ENCODE data around the gene CTSH.
"Not testable (repeated sequence)": the region's sequence is repeated elsewhere in the genome, so short reads cannot be mapped to it uniquely, and the experiment has no call there.

Gene CTSH

DNA sequence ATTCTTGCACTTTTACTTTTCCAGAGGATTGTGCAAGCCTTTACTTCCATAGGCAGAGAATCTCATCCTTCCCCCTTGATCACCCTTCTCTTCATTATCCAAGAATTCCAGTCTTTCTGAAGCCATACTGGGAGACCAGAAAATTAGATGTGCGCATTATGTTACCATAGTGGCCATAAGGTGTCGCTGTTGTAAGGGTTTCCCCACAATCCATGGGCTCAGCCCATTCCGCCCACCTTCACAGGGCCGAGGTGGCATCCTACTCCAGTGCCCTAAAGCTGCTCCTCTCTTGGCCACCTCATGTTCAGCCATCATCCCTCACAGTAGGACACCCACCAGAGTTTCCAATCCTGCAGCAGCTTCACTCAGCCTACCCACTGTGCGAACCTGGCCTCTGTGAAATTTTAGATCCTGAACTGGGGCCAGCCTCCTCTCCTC, 35.0 kb downstream of the CTSH start:
- TF ChIP-seq, protein P1, sequence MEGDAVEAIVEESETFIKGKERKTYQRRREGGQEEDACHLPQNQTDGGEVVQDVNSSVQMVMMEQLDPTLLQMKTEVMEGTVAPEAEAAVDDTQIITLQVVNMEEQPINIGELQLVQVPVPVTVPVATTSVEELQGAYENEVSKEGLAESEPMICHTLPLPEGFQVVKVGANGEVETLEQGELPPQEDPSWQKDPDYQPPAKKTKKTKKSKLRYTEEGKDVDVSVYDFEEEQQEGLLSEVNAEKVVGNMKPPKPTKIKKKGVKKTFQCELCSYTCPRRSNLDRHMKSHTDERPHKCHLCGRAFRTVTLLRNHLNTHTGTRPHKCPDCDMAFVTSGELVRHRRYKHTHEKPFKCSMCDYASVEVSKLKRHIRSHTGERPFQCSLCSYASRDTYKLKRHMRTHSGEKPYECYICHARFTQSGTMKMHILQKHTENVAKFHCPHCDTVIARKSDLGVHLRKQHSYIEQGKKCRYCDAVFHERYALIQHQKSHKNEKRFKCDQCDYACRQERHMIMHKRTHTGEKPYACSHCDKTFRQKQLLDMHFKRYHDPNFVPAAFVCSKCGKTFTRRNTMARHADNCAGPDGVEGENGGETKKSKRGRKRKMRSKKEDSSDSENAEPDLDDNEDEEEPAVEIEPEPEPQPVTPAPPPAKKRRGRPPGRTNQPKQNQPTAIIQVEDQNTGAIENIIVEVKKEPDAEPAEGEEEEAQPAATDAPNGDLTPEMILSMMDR (IDR thresholded peaks at IDR 0.05; ENCODE audit: low read depth, low read length), result peak; percentile 58
- no peak for TF ChIP-seq MYC (IDR thresholded peaks at IDR 0.05; ENCODE audit: low read depth, low read length)
- TF ChIP-seq POLR2A (IDR thresholded peaks at IDR 0.05; ENCODE audit: extremely low read depth, insufficient read length), result no peak
- TF ChIP-seq, protein P2, sequence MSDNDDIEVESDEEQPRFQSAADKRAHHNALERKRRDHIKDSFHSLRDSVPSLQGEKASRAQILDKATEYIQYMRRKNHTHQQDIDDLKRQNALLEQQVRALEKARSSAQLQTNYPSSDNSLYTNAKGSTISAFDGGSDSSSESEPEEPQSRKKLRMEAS (IDR thresholded peaks at IDR 0.05; ENCODE audit: low read depth, low read length), result no peak
- H3K4me3 ChIP-seq (ENCODE audit: low read depth, low read length), result no peak overlapping the region
- DNase-seq (ENCODE audit: low read depth), result peak; percentile 67

DNA sequence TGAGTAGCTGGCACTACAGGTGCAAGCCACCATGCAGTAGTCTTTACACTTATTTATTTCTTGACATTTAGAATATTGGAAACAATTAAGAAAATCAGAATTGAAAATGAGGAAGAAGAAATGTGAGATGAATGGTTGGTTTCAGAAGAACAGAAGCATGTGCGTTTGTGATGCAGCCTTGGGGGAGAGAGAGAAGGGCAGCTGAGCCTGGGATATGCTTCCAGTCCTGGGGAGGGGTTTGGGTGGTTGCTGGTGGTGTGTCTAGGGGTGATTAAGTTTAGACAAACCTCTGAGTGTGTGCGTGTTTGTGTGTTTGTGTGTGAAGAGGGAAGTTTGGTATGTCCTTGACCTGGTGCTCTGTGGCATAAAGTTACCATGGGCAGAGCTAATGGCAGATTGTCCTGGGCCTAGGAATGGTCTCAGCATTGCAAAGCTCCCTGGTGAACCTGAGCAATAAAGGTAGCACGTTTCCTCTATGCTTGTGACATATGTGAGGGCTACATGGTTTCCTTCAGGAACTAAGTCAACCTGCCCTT, 35.6 kb downstream of the CTSH start:
- TF ChIP-seq MYC (IDR thresholded peaks at IDR 0.05; ENCODE audit: low read depth, low read length) (no peak), POLR2A (IDR thresholded peaks at IDR 0.05; ENCODE audit: extremely low read depth, insufficient read length) (no peak)
- TF ChIP-seq, protein P1 (IDR thresholded peaks at IDR 0.05; ENCODE audit: low read depth, low read length), result no peak
- TF ChIP-seq, protein P2 (IDR thresholded peaks at IDR 0.05; ENCODE audit: low read depth, low read length), result no peak
- no peak for DNase-seq (ENCODE audit: low read depth)
- no peak overlapping the region for H3K4me3 ChIP-seq (ENCODE audit: low read depth, low read length)

DNA sequence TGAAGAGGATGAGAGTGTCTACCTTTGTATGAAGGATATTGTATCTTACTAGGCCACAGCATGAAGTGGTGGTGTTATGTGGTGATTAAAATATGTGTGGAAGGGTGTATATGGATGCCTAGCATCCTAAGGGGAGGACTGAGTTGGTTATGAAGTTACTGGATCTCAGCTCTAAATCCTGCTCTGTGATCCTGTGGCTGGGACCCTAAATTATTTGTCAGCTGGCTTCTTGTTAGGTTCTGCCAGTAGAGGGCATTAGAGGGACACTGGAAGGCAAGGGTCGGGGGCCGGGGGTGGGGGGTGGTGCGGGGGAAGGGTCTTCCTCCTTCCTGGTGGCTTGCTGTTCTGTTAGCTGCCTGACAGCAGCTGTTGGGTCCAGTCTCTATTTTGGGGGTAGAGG, 37.3 kb downstream of the CTSH start:
- TF ChIP-seq, protein P1 (IDR thresholded peaks at IDR 0.05; ENCODE audit: low read depth, low read length), result peak; percentile 38
- no peak for TF ChIP-seq POLR2A (IDR thresholded peaks at IDR 0.05; ENCODE audit: extremely low read depth, insufficient read length)
- no peak overlapping the region for H3K4me3 ChIP-seq (ENCODE audit: low read depth, low read length)
- peak; percentile 52 for DNase-seq (ENCODE audit: low read depth)

DNA sequence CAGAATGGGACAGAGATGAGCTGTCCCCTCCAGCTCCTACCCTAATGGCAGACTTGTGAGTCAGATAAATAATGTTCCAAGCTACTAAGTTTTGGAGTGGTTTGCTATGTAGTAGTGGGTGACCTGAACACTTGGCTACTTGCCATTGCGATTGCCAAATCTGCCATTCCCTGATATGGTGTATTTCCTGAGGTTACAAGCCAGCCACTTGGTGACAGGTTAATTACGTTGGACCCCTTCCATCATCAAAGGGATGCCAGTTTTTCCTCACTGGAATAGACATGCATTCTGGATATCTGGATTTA, 38.6 kb downstream of the CTSH start:
- DNase-seq (ENCODE audit: low read depth), result no peak
- TF ChIP-seq, protein P1 (IDR thresholded peaks at IDR 0.05; ENCODE audit: low read depth, low read length), result no peak
- TF ChIP-seq MYC (IDR thresholded peaks at IDR 0.05; ENCODE audit: low read depth, low read length), result no peak
- H3K4me3 ChIP-seq (ENCODE audit: low read depth, low read length), result no peak overlapping the region

DNA sequence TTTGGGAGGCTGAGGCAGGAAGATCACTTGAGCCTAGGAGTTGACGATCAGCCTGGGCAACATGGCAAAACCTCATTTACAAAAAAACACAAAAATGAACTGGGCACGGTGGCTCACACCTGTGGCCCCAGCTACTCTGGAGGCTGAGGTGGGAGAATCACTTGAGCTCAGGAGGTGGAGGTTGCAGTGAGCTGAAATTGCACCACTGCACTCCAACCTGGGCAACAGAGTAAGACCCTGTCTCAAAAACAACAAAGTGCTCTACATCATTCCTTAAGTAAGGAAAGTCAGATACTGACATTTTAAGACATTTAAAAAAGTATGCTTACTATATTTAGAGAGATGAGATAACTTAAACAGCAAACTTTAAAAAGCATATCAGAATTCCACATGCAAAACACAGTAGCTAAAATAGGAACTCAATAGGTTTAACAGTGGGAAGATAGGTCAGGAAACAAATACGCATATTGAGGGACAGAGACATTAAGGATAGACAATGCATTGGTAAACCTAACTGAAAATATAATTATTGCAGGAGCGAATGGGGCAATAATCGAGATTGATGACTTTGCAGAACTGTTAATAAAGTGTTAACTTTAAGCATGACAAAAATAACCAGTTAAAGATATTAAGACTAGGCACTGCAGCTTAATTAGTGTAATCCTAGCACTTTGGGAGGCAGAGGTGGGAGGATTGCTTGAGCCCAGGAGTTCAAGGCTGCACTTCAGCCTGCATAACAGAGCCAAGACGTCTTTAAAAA, 40.1 kb downstream of the CTSH start:
- H3K4me3 ChIP-seq (ENCODE audit: low read depth, low read length), result no peak overlapping the region
- no peak for TF ChIP-seq POLR2A (IDR thresholded peaks at IDR 0.05; ENCODE audit: extremely low read depth, insufficient read length)
- TF ChIP-seq, protein P1 (IDR thresholded peaks at IDR 0.05; ENCODE audit: low read depth, low read length), result no peak
- TF ChIP-seq, protein P2 (IDR thresholded peaks at IDR 0.05; ENCODE audit: low read depth, low read length), result no peak
- no peak for TF ChIP-seq MYC (IDR thresholded peaks at IDR 0.05; ENCODE audit: low read depth, low read length)
- no peak for DNase-seq (ENCODE audit: low read depth)

DNA sequence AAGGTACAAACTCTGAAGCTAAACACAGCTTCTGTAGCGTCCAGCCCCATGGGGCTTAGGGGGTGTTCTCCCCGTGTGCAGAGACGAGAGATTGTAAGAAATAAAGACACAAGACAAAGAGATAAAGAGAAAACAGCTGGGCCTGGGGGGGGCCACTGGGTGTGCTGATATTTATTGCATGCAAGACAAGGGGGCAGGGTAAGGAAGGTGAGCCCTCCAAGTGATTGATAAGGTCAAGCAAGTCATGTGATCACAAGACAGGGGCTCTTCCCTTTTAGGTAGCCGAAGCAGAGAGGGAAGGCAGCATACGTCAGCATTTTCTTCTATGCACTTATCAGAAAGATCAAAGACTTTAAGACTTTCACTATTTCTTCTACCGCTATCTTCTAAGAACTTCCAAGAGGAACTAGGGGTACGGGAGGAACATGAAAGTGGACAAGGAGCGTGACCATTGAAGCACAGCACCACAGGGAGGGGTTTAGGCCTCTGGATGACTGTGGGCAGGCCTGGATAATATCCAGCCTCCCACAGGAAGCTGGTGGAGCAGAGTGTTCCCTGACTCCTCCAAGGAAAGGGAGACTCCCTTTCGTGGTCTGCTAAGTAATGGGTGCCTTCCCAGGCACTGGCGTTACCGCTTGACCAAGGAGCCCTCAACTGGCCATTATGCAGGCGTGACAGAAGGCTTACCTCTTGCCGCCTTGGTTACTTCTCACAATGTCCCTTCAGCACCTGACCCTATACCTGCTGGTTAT, 42.4 kb downstream of the CTSH start:
- H3K4me3 ChIP-seq (ENCODE audit: low read depth, low read length); DNase-seq (ENCODE audit: low read depth): not testable (repeated sequence)

DNA sequence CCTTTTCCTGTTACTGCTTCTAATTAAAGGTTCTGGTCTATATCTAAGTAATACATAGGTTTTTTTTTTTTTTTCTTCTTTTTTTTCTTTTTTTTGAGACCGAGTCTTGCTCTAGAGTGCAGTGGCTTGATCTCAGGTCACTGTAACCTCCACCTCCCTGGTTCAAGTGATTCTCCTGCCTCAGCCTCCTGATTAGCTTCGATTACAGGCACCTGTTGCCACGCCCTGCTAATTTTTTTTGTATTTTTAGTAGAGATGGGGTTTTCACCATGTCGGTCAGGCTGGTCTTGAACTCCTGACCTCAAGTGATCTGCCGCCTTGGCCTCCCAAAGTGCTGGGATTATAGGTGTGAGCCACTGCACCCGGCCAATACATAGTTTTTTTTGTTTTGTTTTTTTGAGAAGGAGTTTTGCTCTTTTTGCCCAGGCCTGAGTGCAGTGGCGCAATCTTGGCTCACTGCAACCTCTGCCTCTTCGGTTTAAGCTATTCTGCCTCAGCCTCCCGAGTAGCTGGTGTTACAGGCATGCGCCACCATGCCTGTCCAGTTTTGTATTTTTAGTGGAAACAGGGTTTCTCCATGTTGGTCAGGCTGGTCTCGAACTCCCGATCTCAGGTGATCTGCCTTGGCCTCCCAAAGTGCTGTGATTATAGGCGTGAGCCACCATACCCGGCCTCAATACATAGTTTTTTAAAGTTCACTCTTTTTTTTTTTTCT, 43.9 kb downstream of the CTSH start:
- not testable (repeated sequence) for DNase-seq (ENCODE audit: low read depth)

More for the DNA sequence above, 43.9 kb downstream of the CTSH start:
- H3K4me3 ChIP-seq (ENCODE audit: low read depth, low read length), result not testable (repeated sequence)

Measured in NB4 (cell line).